ENCODE results near the gene TMEM208. TPM values are rescaled to one million over a fixed set of nuclear protein-coding genes. Genes with fewer than 3 reads are reported as not detected.

The TMEM208 gene
- total RNA-seq, 4 donors from 2014 or later, result 19.5 to 26.7 (median 23.8) TPM

DNA sequence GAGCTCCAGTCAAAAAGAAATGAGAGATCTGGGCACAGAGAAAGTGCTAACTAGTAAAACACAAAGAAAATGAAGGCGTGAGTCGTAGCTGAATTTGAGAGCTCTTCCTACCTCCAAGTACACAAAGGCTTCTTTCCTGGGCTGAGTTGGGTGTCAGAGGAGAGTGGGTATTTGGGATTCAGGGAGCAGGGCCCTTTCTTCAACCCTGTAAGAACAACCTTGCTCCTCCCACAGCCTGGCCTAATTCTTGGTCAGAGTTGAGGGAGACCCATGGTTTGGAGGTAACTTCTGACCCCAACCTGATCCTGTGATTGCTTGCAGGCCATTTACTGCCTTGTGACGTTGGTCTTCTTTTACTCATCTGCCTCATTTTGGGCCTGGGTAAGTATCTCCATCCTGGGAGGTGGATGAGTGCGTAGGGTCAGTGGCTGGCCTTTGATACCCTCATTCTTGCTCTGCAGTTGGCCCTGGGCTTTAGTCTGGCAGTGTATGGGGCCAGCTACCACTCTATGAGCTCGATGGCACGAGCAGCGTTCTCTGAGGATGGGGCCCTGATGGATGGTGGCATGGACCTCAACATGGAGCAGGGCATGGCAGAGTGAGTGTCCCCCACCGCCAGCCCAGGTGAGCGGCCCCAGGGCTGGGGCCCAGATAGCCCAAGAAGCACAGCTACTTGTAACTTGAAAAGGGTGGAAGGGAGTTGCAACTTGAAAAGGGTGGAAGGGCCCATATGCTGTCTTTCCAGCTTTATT, 1.3 kb downstream of the TMEM208 start:
- Histone ChIP-seq H3K27ac (replicated peaks in 1 of 4) (no peak overlapping the region), H3K4me1 (peaks cover 20 to 34% (median 25%) of the 10 kb centered on the region in 4 donors), H3K36me3 (peaks cover 31 to 54% (median 48%) of the 10 kb centered on the region in 4 donors), H3K4me3 (peak overlapping the region; percentile 72 to 98 (median 90)), H3K9me3 (no peaks in the 10 kb centered on the region), H3K27me3 (no peaks in the 10 kb centered on the region)
- intact Hi-C loops (cut with DNase I), result no loop called here
- WGBS, result 87% methylated on average over 6 of the region's 9 CpGs
- DNase-seq (ENCODE audit: extremely low spot score), result no peak
- TF ChIP-seq POLR2A (IDR thresholded peaks at IDR 0.05; ENCODE audit: low read depth) (no peak), EP300 (IDR thresholded peaks at IDR 0.05) (no peak), POLR2AphosphoS5 (IDR thresholded peaks at IDR 0.05) (no peak)
- TF ChIP-seq, protein P1, sequence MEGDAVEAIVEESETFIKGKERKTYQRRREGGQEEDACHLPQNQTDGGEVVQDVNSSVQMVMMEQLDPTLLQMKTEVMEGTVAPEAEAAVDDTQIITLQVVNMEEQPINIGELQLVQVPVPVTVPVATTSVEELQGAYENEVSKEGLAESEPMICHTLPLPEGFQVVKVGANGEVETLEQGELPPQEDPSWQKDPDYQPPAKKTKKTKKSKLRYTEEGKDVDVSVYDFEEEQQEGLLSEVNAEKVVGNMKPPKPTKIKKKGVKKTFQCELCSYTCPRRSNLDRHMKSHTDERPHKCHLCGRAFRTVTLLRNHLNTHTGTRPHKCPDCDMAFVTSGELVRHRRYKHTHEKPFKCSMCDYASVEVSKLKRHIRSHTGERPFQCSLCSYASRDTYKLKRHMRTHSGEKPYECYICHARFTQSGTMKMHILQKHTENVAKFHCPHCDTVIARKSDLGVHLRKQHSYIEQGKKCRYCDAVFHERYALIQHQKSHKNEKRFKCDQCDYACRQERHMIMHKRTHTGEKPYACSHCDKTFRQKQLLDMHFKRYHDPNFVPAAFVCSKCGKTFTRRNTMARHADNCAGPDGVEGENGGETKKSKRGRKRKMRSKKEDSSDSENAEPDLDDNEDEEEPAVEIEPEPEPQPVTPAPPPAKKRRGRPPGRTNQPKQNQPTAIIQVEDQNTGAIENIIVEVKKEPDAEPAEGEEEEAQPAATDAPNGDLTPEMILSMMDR (IDR thresholded peaks at IDR 0.05), result no peak

GRCh38 chr16:67228905-67229304, 2.0 kb downstream of the TMEM208 start:
- no peak for DNase-seq (ENCODE audit: extremely low spot score)
- TF ChIP-seq, protein P1 (IDR thresholded peaks at IDR 0.05), result no peak
- TF ChIP-seq POLR2AphosphoS5 (IDR thresholded peaks at IDR 0.05) (no peak), POLR2A (IDR thresholded peaks at IDR 0.05; ENCODE audit: low read depth) (no peak), EP300 (IDR thresholded peaks at IDR 0.05) (no peak)
- Histone ChIP-seq H3K27ac (replicated peaks in 1 of 4) (no peak overlapping the region), H3K4me3 (no peak overlapping the region), H3K4me1 (peaks cover 20 to 34% (median 25%) of the 10 kb centered on the region in 4 donors), H3K36me3 (peaks cover 35 to 59% (median 55%) of the 10 kb centered on the region in 4 donors), H3K27me3 (no peaks in the 10 kb centered on the region), H3K9me3 (no peaks in the 10 kb centered on the region)
- WGBS, result 81% methylated on average over 9 of the region's 9 CpGs
- intact Hi-C loops (cut with DNase I), result no loop called here

DNA sequence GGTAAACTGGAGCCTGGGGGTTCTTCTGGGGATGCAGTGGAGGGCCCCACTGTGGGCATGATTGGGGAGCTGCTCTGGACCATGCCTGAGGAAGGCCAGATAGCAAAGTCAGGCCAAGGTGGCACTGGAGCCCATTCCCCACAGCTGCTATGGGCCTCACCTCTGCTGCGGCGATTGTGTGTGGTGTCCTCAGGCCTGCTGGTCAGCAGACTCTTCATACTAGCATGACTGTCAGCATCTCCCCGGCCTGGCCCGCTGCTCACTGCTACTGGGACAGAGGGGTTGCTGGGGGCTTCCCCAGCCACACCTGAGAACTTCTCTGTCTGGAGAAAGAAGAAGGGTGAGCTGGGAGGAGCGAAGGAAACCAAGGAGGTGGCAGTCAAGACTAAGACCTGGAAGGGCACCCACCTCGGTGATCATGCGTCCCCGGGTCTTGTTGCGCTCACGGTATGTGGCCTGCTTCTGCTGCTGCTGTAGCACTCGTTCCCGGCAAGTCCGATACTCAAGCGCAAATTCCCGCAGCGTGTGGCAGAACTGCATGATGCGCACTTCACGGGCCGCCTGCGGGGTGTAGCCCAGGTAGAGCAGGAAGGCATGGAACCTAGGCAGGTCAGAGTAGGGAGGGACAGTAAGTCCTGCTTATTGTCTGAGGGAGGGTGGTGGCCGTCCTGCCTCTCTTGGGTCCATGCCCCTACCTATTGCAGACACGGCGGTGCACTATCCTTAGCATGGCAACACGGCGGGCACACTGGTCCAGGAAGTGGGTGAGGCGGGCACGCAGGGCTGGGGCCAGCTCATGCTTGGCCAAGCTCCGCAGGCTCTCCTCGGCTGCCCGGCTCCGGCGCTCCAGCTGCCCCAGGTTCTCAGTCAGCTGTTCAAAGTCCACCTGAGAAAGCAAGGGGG, 3.2 kb downstream of the TMEM208 start:
- Histone ChIP-seq H3K36me3 (peaks cover 35 to 71% (median 68%) of the 10 kb centered on the region in 4 donors), H3K9me3 (no peaks in the 10 kb centered on the region), H3K27ac (replicated peaks in 1 of 4) (no peak overlapping the region), H3K4me3 (no peak overlapping the region), H3K4me1 (peaks cover 20 to 34% (median 23%) of the 10 kb centered on the region in 4 donors), H3K27me3 (no peaks in the 10 kb centered on the region)
- TF ChIP-seq EP300 (IDR thresholded peaks at IDR 0.05) (no peak), POLR2AphosphoS5 (IDR thresholded peaks at IDR 0.05) (no peak), POLR2A (IDR thresholded peaks at IDR 0.05; ENCODE audit: low read depth) (no peak)
- TF ChIP-seq, protein P1 (IDR thresholded peaks at IDR 0.05), result no peak
- 96% methylated on average over 14 of the region's 32 CpGs for WGBS
- intact Hi-C loops (cut with DNase I), result no loop called here
- no peak for DNase-seq (ENCODE audit: extremely low spot score)

DNA sequence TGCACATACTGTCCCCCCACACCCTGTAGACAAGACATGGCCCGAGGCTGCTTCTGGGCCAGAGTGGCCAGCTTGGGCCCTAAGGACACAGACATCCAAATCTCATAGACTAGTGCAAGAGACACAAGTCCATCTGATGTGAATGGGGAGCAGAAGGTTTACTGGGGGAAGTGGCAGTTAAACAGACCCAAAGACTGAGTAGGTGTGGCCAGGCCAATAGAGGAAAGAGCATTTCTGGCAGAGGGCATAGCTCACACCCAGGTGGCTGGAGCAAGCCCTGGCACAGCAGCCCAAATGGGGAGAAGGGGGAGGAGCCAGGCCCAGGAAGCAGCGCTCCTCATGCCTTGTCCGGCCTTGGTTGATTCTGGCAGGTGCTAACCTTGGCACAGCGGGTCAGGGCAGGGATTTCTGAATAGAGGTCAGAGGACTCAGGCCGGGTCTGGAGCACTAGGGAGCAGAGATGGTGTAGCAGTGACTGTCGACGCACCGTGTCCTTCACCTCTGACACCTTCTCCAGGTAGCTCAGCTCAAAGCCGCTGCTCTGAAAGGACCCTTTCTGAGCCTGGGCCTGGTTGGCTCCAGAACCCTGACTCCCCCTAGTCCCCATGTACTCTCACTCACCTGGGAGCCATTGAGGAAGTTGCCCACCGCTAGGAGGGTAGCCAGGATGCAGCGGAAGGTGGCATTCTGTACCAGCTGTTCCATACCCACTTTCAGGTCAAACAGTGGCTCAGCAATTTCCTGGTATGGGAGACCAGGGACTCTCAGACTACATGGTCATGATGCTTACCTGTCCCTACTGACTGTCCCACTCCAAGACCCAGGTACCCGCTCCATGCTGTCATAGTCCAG, 4.1 kb downstream of the TMEM208 start:
- no peak overlapping the region for H3K4me3 ChIP-seq
- no peaks in the 10 kb centered on the region for H3K27me3 ChIP-seq
- intact Hi-C loops (cut with DNase I), result no loop called here
- DNase-seq (ENCODE audit: extremely low spot score), result no peak
- WGBS, result 100% methylated on average over 4 of the region's 12 CpGs
- TF ChIP-seq, protein P1 (IDR thresholded peaks at IDR 0.05), result no peak
- TF ChIP-seq POLR2A (IDR thresholded peaks at IDR 0.05; ENCODE audit: low read depth) (no peak), POLR2AphosphoS5 (IDR thresholded peaks at IDR 0.05) (no peak), EP300 (IDR thresholded peaks at IDR 0.05) (no peak)
- peaks cover 14 to 25% (median 16%) of the 10 kb centered on the region in 4 donors for H3K4me1 ChIP-seq
- H3K27ac ChIP-seq (replicated peaks in 1 of 4), result no peak overlapping the region
- H3K9me3 ChIP-seq, result no peaks in the 10 kb centered on the region
- peaks cover 39 to 80% (median 75%) of the 10 kb centered on the region in 4 donors for H3K36me3 ChIP-seq
